ENCODE measurements around the gene PLD1.

DNA sequence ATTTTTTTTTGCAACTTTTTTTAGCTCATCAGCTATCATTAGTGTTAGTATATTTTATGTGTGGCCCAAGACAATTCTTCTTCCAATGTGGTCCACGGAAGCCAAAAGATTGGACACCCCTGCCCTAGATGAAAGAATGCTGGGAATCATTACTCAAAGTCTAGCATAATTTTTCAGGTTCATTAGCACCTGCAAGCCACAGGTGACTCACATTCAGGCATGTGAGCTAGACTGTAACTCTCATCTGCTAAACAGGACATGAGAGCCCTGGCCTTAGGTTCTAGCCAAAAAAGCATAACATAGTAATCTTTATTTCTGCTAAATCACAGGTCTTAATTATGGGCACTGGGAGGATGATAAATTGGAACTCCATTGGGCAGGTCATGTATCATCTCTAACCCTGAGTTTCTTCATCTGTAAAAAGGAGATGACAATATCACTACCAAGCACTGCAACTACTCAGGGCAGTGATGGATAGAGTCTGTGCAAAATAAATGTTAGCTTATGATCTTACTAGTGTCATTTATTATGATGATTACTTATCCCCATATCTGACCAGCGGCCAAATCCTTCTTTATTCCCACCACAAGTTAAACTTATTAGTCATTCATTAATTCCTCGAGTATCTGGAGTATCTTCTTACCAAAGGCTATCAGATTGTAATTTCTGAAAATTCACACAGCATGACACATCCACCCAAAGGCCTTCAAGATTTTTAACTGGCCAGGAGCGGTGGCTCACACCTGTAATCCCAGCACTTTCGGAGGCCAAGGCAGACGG, 125.0 kb downstream of the PLD1 start:
- TF ChIP-seq YY1 (IDR thresholded peaks at IDR 0.05) (no peak), FOXA2 (IDR thresholded peaks at IDR 0.05) (no peak), RAD21 (IDR thresholded peaks at IDR 0.05) (no peak), JUND (IDR thresholded peaks at IDR 0.05) (no peak), ATF3 (IDR thresholded peaks at IDR 0.05) (no peak), GABPA (IDR thresholded peaks at IDR 0.05 in 1 of 2, conservative IDR thresholded peaks at IDR 0.05 in 1 of 2) (no peak), RXRA (IDR thresholded peaks at IDR 0.05) (no peak), FOXA1 (IDR thresholded peaks at IDR 0.05) (no peak)
- TF ChIP-seq, protein P1, sequence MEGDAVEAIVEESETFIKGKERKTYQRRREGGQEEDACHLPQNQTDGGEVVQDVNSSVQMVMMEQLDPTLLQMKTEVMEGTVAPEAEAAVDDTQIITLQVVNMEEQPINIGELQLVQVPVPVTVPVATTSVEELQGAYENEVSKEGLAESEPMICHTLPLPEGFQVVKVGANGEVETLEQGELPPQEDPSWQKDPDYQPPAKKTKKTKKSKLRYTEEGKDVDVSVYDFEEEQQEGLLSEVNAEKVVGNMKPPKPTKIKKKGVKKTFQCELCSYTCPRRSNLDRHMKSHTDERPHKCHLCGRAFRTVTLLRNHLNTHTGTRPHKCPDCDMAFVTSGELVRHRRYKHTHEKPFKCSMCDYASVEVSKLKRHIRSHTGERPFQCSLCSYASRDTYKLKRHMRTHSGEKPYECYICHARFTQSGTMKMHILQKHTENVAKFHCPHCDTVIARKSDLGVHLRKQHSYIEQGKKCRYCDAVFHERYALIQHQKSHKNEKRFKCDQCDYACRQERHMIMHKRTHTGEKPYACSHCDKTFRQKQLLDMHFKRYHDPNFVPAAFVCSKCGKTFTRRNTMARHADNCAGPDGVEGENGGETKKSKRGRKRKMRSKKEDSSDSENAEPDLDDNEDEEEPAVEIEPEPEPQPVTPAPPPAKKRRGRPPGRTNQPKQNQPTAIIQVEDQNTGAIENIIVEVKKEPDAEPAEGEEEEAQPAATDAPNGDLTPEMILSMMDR (IDR thresholded peaks at IDR 0.05; ENCODE audit: low read depth, low read length, missing input control): no peak
- TF ChIP-seq, protein P2, sequence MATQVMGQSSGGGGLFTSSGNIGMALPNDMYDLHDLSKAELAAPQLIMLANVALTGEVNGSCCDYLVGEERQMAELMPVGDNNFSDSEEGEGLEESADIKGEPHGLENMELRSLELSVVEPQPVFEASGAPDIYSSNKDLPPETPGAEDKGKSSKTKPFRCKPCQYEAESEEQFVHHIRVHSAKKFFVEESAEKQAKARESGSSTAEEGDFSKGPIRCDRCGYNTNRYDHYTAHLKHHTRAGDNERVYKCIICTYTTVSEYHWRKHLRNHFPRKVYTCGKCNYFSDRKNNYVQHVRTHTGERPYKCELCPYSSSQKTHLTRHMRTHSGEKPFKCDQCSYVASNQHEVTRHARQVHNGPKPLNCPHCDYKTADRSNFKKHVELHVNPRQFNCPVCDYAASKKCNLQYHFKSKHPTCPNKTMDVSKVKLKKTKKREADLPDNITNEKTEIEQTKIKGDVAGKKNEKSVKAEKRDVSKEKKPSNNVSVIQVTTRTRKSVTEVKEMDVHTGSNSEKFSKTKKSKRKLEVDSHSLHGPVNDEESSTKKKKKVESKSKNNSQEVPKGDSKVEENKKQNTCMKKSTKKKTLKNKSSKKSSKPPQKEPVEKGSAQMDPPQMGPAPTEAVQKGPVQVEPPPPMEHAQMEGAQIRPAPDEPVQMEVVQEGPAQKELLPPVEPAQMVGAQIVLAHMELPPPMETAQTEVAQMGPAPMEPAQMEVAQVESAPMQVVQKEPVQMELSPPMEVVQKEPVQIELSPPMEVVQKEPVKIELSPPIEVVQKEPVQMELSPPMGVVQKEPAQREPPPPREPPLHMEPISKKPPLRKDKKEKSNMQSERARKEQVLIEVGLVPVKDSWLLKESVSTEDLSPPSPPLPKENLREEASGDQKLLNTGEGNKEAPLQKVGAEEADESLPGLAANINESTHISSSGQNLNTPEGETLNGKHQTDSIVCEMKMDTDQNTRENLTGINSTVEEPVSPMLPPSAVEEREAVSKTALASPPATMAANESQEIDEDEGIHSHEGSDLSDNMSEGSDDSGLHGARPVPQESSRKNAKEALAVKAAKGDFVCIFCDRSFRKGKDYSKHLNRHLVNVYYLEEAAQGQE (IDR thresholded peaks at IDR 0.05): no peak
